Colonic mucosa (tissue), 4 donors: Measurements from ENCODE around the gene EML4. TPM values are rescaled to one million over a fixed set of nuclear protein-coding genes. Genes with fewer than 3 reads are reported as not detected.

Source experiments
- DNase-seq: peaks from one replicate; pipeline ENCODE4 v3.0.0-alpha.2; 2020
- H3K27ac ChIP-seq: fragments of 200-600 bp; one replicate; pipeline ENCODE4 v1.8.0; 2021
- H3K27me3 ChIP-seq: fragments of 200-600 bp; one replicate; pipeline ENCODE4 v1.8.0; 2021
- H3K36me3 ChIP-seq: fragments of 200-600 bp; one replicate; pipeline ENCODE4 v1.8.0; 2021
- H3K4me1 ChIP-seq: fragments of 200-600 bp; one replicate; pipeline ENCODE4 v1.8.0; 2021; ENCODE audit warnings: mild to moderate bottlenecking
- H3K4me3 ChIP-seq: fragments of 200-600 bp; one replicate; pipeline ENCODE4 v1.8.0; 2021
- H3K9ac ChIP-seq, 2 donors: one replicate each; pipeline ENCODE4 v1.7.0; 2013; ENCODE audit warnings: control low read depth in 2 of 2, low read depth in 2 of 2, low read length in 2 of 2
- H3K9me3 ChIP-seq: fragments of 200-600 bp; one replicate; pipeline ENCODE4 v1.8.0; 2021
- CTCF ChIP-seq: fragments of 200-600 bp; IDR thresholded peaks from one replicate; pipeline ENCODE4 v1.8.0; 2022; ENCODE audit warnings: antibody characterized with exemption, mild to moderate bottlenecking
- intact Hi-C: fragments of 100-400 bp; cut with DNase I; formaldehyde crosslinking; loops from one replicate; pipeline ENCODE4 v1.14.1; 2022
- total RNA-seq, 2 donors: library from RNA; stranded (reverse); fragmentation: NEBNext Ultra II Directional in 1 of 2; extraction: Animal tissue kit (Norgen Biotek cat#: 25700) in 1 of 2; gene quantifications; one replicate each; pipeline ENCODE4 v1.2.1, GENCODE V29; 2021
- donor health status: healthy.
- donor health status: DM: no; HTN: no; CAD: no.
- donor health status: DM: no; HTN: no; CAD: no.

The EML4 gene
- total RNA-seq, 2 donors from 2014 or later, result 82.1 to 103 TPM

GRCh38 chr2:42192652-42193566 is 23.8 kb downstream of the EML4 start:
- DNase-seq, result no peak
- intact Hi-C loops, result no loop called here
- no peaks in the 10 kb centered on the region for H3K27me3 ChIP-seq
- no peaks in the 10 kb centered on the region for H3K36me3 ChIP-seq
- no peak overlapping the region for H3K27ac ChIP-seq
- no peaks in the 10 kb centered on the region for H3K9me3 ChIP-seq
- TF ChIP-seq CTCF, result no peak
- peak overlapping the region in 1 of 2 donors; percentile 55 for H3K9ac ChIP-seq
- H3K4me3 ChIP-seq, result no peak overlapping the region
- no peaks in the 10 kb centered on the region for H3K4me1 ChIP-seq

GRCh38 chr2:42193722-42194187 is 24.6 kb downstream of the EML4 start:
- Histone ChIP-seq H3K36me3 (no peaks in the 10 kb centered on the region), H3K9ac (peak overlapping the region in 1 of 2 donors; percentile 49), H3K4me3 (no peak overlapping the region), H3K27me3 (no peaks in the 10 kb centered on the region), H3K9me3 (no peaks in the 10 kb centered on the region), H3K4me1 (no peaks in the 10 kb centered on the region), H3K27ac (no peak overlapping the region)
- DNase-seq, result no peak
- no peak for TF ChIP-seq CTCF
- intact Hi-C loops, result no loop called here

GRCh38 chr2:42194428-42194827 is 25.3 kb downstream of the EML4 start:
- H3K4me3 ChIP-seq, result no peak overlapping the region
- H3K9ac ChIP-seq, result no peak overlapping the region
- no peaks in the 10 kb centered on the region for H3K36me3 ChIP-seq
- no peak for TF ChIP-seq CTCF
- no peak for DNase-seq
- H3K27me3 ChIP-seq, result no peaks in the 10 kb centered on the region
- no peaks in the 10 kb centered on the region for H3K9me3 ChIP-seq
- intact Hi-C loops, result no loop called here
- H3K27ac ChIP-seq, result no peak overlapping the region
- no peaks in the 10 kb centered on the region for H3K4me1 ChIP-seq

- intact Hi-C loops, result loop anchor here (5.0 kb wide), 1 partner anchor 98 kb away; no protein-coding TSS in a partner anchor
- DNase-seq, result no peak
Measured at GRCh38 chr2:42195559-42195958, 26.4 kb downstream of the EML4 start.

GRCh38 chr2:42196070-42196402 is 26.9 kb downstream of the EML4 start:
- intact Hi-C loops, result loop anchor here (5.0 kb wide), 1 partner anchor 99 kb away; no protein-coding TSS in a partner anchor
- H3K27ac ChIP-seq, result peak overlapping the region; percentile 7
- H3K4me3 ChIP-seq, result no peak overlapping the region
- H3K36me3 ChIP-seq, result no peaks in the 10 kb centered on the region
- H3K9me3 ChIP-seq, result no peaks in the 10 kb centered on the region
- TF ChIP-seq CTCF, result no peak
- DNase-seq, result no peak
- H3K4me1 ChIP-seq, result no peaks in the 10 kb centered on the region
- H3K27me3 ChIP-seq, result no peaks in the 10 kb centered on the region
- no peak overlapping the region for H3K9ac ChIP-seq

More at GRCh38 chr2:42195559-42195958, 26.4 kb downstream of the EML4 start:
- Histone ChIP-seq H3K9me3 (no peaks in the 10 kb centered on the region), H3K4me3 (no peak overlapping the region), H3K36me3 (no peaks in the 10 kb centered on the region), H3K9ac (no peak overlapping the region), H3K27ac (peak overlapping the region; percentile 7), H3K27me3 (no peaks in the 10 kb centered on the region), H3K4me1 (no peaks in the 10 kb centered on the region)
- no peak for TF ChIP-seq CTCF
